Astrocyte (in vitro differentiated cells and primary cell): Measurements from ENCODE around the gene SLC4A3.

Experiments used
- CTCF ChIP-seq: IDR thresholded peaks from 2 replicates; pipeline ENCODE4 v1.5.1; 2011; ENCODE audit warnings: low read depth, mild to moderate bottlenecking, inconsistent platforms, low read length, moderate library complexity; ENCODE audit not compliant: insufficient read depth
- EZH2 ChIP-seq: IDR thresholded peaks from 2 replicates; pipeline ENCODE4 v1.6.1; 2012; ENCODE audit warnings: mild to moderate bottlenecking, low read length, inconsistent platforms; ENCODE audit not compliant: insufficient read depth

- TF ChIP-seq CTCF (no peak), EZH2 (no peak)
These were observed 34.7 kb upstream of the SLC4A3 start for GRCh38 chr2:219592736-219593135.
